ENCODE data around the gene CUX1. TPM values are rescaled to one million over a fixed set of nuclear protein-coding genes. Genes with fewer than 3 reads are reported as not detected.
"Not testable (repeated sequence)": the region's sequence is repeated elsewhere in the genome, so short reads cannot be mapped to it uniquely, and the experiment has no call there.

CUX1 gene
- total and polyA plus RNA-seq, 4 donors, result 40.5 to 138 (median 69.1) TPM

DNA sequence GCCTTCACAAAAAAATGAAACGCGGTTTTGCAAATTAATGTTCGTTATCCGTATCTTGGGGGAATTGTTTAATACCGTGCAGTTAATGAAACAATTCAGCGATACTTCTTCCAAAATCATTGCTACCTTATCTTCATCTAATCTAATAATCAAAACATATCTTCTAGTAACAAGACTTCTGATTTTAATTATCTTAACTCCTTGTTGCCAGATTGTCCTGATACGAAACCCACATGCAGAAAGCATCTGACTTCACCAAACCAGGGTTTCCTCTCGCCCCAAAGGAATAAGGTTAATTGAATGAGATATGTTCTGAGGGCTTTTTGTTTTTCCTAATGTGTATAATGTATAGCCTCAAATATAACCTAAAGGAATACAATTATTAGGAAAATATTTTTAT lies 364.1 kb downstream of the CUX1 start:
- Histone ChIP-seq H3K27me3 (ENCODE audit: control insufficient read depth in 3 of 3, insufficient read depth in 3 of 3, low read length in 2 of 3) (no peaks in the 10 kb centered on the region), H3K36me3 (ENCODE audit: control insufficient read depth in 4 of 4, insufficient read depth in 4 of 4, low read length in 4 of 4) (peaks cover 5 to 40% (median 15%) of the 10 kb centered on the region in 4 donors), H3K9me3 (ENCODE audit: control insufficient read depth in 4 of 4, insufficient read depth in 3 of 4, low read length in 3 of 4) (peaks cover 0 to 3% (median 0%) of the 10 kb centered on the region in 4 donors), H3K4me1 (ENCODE audit: control insufficient read depth in 5 of 5, insufficient read depth in 5 of 5, low read length in 5 of 5) (no peaks in the 10 kb centered on the region), H3K27ac (ENCODE audit: low read depth in 1 of 2, low read length in 1 of 2) (no peak overlapping the region), H3K4me3 (no peak overlapping the region), H3K9ac (ENCODE audit: insufficient read depth in 1 of 2, low read length in 2 of 2) (no peak overlapping the region)
- TF ChIP-seq, protein P1, sequence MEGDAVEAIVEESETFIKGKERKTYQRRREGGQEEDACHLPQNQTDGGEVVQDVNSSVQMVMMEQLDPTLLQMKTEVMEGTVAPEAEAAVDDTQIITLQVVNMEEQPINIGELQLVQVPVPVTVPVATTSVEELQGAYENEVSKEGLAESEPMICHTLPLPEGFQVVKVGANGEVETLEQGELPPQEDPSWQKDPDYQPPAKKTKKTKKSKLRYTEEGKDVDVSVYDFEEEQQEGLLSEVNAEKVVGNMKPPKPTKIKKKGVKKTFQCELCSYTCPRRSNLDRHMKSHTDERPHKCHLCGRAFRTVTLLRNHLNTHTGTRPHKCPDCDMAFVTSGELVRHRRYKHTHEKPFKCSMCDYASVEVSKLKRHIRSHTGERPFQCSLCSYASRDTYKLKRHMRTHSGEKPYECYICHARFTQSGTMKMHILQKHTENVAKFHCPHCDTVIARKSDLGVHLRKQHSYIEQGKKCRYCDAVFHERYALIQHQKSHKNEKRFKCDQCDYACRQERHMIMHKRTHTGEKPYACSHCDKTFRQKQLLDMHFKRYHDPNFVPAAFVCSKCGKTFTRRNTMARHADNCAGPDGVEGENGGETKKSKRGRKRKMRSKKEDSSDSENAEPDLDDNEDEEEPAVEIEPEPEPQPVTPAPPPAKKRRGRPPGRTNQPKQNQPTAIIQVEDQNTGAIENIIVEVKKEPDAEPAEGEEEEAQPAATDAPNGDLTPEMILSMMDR (IDR thresholded peaks at IDR 0.05; ENCODE audit: control extremely low read depth, extremely low read depth), result no peak
- ATAC-seq (ENCODE audit: insufficient read depth, low FRiP score), result no peak
- DNase-seq, result no peak
- WGBS, 2 donors, result 95 to 98% methylated on average over 8 of the region's 8 CpGs

DNA sequence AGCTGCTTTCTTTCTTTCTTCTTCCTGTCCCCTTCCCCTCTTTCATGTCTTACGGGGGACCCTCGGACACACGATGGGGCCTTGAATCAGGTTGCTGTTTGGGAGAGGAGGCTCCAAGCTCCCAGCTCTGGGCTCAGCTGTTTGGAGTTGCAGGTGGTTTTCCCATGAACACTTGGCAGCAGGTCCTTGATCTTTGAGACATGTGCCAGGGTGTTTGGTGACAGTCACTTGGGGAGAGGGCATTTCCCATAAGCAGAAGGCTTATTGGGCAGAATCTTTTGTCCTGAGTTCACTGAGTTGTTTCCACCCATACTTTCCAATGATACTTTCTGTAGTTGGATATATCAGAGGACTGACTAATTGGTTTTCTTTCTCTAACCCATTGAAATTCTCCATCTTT lies 364.6 kb downstream of the CUX1 start:
- ATAC-seq (ENCODE audit: insufficient read depth, low FRiP score), result no peak
- H3K36me3 ChIP-seq (ENCODE audit: control insufficient read depth in 4 of 4, insufficient read depth in 4 of 4, low read length in 4 of 4), result peaks cover 5 to 40% (median 15%) of the 10 kb centered on the region in 4 donors
- 80 to 93% methylated on average over 3 of the region's 3 CpGs for WGBS, 2 donors

DNA sequence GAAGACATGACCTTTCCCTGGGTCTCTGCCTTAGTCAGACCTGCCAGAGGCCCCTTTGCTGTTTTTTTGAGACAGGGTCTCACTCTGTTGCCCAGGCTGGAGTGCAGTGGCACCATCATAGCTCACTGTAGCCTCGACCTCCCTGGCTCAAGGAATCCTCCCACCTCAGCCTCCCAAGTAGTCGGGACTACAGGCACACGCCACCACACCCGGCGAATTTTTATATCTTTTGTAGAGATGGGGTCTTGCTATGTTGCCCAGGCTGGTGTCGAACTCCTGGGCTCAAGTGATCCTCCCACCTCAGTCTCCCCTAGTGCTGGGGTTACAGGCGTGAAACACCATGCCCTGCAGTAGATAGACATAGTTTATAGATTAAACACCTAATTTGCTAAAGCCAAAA lies 366.4 kb downstream of the CUX1 start:
- not testable (repeated sequence) for H3K4me3 ChIP-seq; H3K27me3 ChIP-seq (ENCODE audit: control insufficient read depth in 3 of 3, insufficient read depth in 3 of 3, low read length in 2 of 3); H3K4me1 ChIP-seq (ENCODE audit: control insufficient read depth in 5 of 5, insufficient read depth in 5 of 5, low read length in 5 of 5); ATAC-seq (ENCODE audit: insufficient read depth, low FRiP score); DNase-seq; H3K9ac ChIP-seq (ENCODE audit: insufficient read depth in 1 of 2, low read length in 2 of 2); H3K27ac ChIP-seq (ENCODE audit: low read depth in 1 of 2, low read length in 1 of 2); H3K9me3 ChIP-seq (ENCODE audit: control insufficient read depth in 4 of 4, insufficient read depth in 3 of 4, low read length in 3 of 4)
- H3K36me3 ChIP-seq (ENCODE audit: control insufficient read depth in 4 of 4, insufficient read depth in 4 of 4, low read length in 4 of 4), result peaks cover 7 to 32% (median 15%) of the 10 kb centered on the region in 4 donors
- 97 to 99% methylated on average over 7 of the region's 7 CpGs for WGBS, 2 donors

More for the DNA sequence above, 364.6 kb downstream of the CUX1 start:
- no peak for DNase-seq
- Histone ChIP-seq H3K27ac (ENCODE audit: low read depth in 1 of 2, low read length in 1 of 2) (no peak overlapping the region), H3K4me3 (no peak overlapping the region), H3K9me3 (ENCODE audit: control insufficient read depth in 4 of 4, insufficient read depth in 3 of 4, low read length in 3 of 4) (peaks cover 0 to 3% (median 0%) of the 10 kb centered on the region in 4 donors), H3K4me1 (ENCODE audit: control insufficient read depth in 5 of 5, insufficient read depth in 5 of 5, low read length in 5 of 5) (no peaks in the 10 kb centered on the region), H3K27me3 (ENCODE audit: control insufficient read depth in 3 of 3, insufficient read depth in 3 of 3, low read length in 2 of 3) (no peaks in the 10 kb centered on the region), H3K9ac (ENCODE audit: insufficient read depth in 1 of 2, low read length in 2 of 2) (no peak overlapping the region)
- TF ChIP-seq, protein P1 (IDR thresholded peaks at IDR 0.05; ENCODE audit: control extremely low read depth, extremely low read depth), result no peak

DNA sequence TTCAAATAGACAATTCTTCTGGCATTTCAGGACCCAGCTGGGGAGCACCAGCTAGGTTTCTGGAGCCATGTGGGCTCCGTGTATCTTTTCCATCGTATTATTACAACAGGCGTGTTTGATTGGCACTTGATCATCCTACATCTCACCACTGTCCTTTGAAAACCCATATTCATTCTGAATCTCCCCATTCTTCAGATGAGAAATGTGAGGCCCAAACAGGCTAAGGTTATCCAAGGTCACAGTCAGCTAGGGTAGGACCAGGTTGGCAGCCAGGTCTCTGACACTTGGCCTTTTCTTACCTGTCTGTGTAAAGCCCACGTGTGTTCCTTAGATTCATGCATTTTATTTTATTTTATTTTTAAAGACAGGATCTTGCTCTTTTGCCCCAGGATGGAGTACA lies 366.9 kb downstream of the CUX1 start:
- H3K9me3 ChIP-seq (ENCODE audit: control insufficient read depth in 4 of 4, insufficient read depth in 3 of 4, low read length in 3 of 4), result no peaks in the 10 kb centered on the region
- TF ChIP-seq, protein P1 (IDR thresholded peaks at IDR 0.05; ENCODE audit: control extremely low read depth, extremely low read depth), result no peak
- no peak for DNase-seq
- ATAC-seq (ENCODE audit: insufficient read depth, low FRiP score), result no peak
- no peak overlapping the region for H3K27ac ChIP-seq (ENCODE audit: low read depth in 1 of 2, low read length in 1 of 2)
- no peaks in the 10 kb centered on the region for H3K4me1 ChIP-seq (ENCODE audit: control insufficient read depth in 5 of 5, insufficient read depth in 5 of 5, low read length in 5 of 5)
- H3K4me3 ChIP-seq, result no peak overlapping the region
- 97 to 98% methylated on average over 4 of the region's 4 CpGs for WGBS, 2 donors
- H3K27me3 ChIP-seq (ENCODE audit: control insufficient read depth in 3 of 3, insufficient read depth in 3 of 3, low read length in 2 of 3), result no peaks in the 10 kb centered on the region
- peaks cover 7 to 30% (median 15%) of the 10 kb centered on the region in 4 donors for H3K36me3 ChIP-seq (ENCODE audit: control insufficient read depth in 4 of 4, insufficient read depth in 4 of 4, low read length in 4 of 4)
- no peak overlapping the region for H3K9ac ChIP-seq (ENCODE audit: insufficient read depth in 1 of 2, low read length in 2 of 2)
